ENCODE results near the gene KLF7.

DNA sequence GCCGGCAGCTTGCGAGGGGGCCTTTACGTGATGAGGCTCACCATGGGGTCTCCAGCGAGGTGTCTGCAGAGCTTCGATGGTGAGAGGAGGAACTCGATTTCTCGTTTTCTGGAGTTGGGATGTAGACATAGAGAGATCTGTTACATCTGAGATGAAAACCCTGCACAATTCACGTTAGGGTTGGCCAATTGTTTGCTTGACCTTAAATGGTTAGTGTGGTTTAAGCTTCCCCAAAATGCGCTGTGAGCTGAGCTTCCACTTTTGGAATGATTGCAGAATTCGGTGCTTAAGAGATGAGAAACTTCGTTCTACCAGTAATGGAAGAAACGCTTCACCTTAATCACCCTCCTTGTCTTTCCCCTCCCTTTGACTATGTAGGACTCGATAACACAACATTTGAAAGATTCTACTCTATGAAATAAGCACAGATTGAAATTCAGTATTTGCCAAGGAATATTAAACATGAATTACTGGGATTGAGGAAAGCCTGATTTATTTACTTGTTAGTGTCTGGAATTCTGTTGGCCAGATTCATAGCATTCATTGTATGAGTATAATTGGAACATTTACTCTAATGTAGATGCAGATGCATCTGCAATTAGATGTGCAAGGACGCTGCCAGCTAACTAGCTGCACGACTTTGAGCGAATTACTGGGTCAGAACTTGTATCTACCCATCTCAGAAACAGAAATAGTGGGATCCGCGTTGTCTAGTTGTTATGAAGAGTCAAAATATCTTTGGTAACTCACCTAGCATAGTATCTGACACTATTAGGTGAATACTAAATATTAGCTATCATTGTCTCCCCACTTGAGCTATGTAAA, 1.6 kb upstream of the KLF7 start:
- TF ChIP-seq, protein P1, sequence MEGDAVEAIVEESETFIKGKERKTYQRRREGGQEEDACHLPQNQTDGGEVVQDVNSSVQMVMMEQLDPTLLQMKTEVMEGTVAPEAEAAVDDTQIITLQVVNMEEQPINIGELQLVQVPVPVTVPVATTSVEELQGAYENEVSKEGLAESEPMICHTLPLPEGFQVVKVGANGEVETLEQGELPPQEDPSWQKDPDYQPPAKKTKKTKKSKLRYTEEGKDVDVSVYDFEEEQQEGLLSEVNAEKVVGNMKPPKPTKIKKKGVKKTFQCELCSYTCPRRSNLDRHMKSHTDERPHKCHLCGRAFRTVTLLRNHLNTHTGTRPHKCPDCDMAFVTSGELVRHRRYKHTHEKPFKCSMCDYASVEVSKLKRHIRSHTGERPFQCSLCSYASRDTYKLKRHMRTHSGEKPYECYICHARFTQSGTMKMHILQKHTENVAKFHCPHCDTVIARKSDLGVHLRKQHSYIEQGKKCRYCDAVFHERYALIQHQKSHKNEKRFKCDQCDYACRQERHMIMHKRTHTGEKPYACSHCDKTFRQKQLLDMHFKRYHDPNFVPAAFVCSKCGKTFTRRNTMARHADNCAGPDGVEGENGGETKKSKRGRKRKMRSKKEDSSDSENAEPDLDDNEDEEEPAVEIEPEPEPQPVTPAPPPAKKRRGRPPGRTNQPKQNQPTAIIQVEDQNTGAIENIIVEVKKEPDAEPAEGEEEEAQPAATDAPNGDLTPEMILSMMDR (conservative IDR thresholded peaks at IDR 0.05 in 1 of 2, IDR thresholded peaks at IDR 0.05 in 1 of 2; ENCODE audit: extremely low read depth in 1 of 2, insufficient read depth in 1 of 2, low read depth in 1 of 2, low read length in 2 of 2): no peak
- TF ChIP-seq EZH2 (IDR thresholded peaks at IDR 0.05; ENCODE audit: borderline replicate concordance, low read length): no peak
